ENCODE measurements around the gene HNRNPH3. TPM values are rescaled to one million over a fixed set of nuclear protein-coding genes. Genes with fewer than 3 reads are reported as not detected.
"Not testable (repeated sequence)": the region's sequence is repeated elsewhere in the genome, so short reads cannot be mapped to it uniquely, and the experiment has no call there.

Gene HNRNPH3
- total RNA-seq, 1 donor from 2014 or later = 29.7 TPM

DNA sequence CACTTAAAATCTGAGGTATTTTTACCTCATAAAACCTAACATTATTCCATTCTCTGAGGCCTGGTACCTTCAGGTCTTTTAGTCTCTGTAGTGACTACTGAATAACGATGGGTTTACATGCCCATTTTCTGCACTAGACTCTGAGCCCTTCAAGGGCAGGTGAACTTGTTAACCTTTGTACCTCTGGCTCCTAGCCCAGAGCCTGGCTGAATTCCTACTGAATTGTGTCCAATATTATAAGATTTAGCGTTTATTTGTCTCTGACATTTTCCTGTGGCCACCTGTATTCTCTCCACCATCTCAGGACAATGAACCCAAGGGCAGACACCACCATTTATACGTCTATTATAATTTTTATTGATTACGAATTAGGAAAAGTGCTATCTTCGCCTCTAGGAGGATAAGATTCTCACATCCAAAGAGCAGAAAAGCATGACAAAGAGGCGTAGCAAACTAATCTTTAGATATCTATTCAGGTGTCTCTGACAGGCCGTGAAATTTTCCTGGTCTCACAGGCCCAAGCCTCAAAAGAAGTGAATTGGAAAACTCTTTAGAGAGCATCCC, 27.9 kb upstream of the HNRNPH3 start:
- Histone ChIP-seq H3K36me3 (ENCODE audit: control insufficient read depth in 3 of 3, insufficient read depth in 3 of 3, low read length in 3 of 3) (no peaks in the 10 kb centered on the region), H3K9ac (ENCODE audit: low read depth in 1 of 3, low read length in 3 of 3) (no peak overlapping the region), H3K27me3 (ENCODE audit: control insufficient read depth in 3 of 3, insufficient read depth in 3 of 3, low read length in 3 of 3) (no peaks in the 10 kb centered on the region), H3K4me3 (ENCODE audit: low read length in 3 of 3) (no peak overlapping the region), H3K9me3 (ENCODE audit: control insufficient read depth in 3 of 3, low read length in 3 of 3) (no peaks in the 10 kb centered on the region), H3K4me1 (ENCODE audit: control insufficient read depth in 3 of 3, insufficient read depth in 3 of 3, low read length in 3 of 3) (peaks cover 0 to 6% (median 2%) of the 10 kb centered on the region in 3 donors), H3K27ac (ENCODE audit: low read depth, low read length) (no peak overlapping the region)

DNA sequence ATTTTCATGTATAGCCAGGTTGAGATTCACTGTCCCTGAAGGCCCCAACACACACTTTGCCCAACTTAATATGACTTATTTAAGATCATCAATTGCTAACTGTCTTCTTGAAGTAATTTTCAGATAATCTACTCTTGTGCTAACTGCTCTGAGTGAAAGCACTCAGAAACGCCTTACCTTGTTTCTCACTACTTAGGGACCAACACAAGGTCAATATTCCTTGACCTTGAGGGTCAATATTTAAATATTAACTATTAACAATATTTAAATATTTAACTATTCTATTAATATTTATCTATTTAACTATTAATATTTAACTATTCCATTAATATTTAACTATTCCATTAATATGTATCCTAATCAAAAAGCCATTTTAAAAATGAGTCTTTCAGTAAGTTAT, 26.0 kb upstream of the HNRNPH3 start:
- Histone ChIP-seq H3K4me1 (ENCODE audit: control insufficient read depth in 3 of 3, insufficient read depth in 3 of 3, low read length in 3 of 3) (peaks cover 0 to 6% (median 2%) of the 10 kb centered on the region in 3 donors), H3K36me3 (ENCODE audit: control insufficient read depth in 3 of 3, insufficient read depth in 3 of 3, low read length in 3 of 3) (no peaks in the 10 kb centered on the region), H3K9me3 (ENCODE audit: control insufficient read depth in 3 of 3, low read length in 3 of 3) (no peaks in the 10 kb centered on the region), H3K9ac (ENCODE audit: low read depth in 1 of 3, low read length in 3 of 3) (no peak overlapping the region), H3K27me3 (ENCODE audit: control insufficient read depth in 3 of 3, insufficient read depth in 3 of 3, low read length in 3 of 3) (no peaks in the 10 kb centered on the region), H3K27ac (ENCODE audit: low read depth, low read length) (no peak overlapping the region), H3K4me3 (ENCODE audit: low read length in 3 of 3) (no peak overlapping the region)

DNA sequence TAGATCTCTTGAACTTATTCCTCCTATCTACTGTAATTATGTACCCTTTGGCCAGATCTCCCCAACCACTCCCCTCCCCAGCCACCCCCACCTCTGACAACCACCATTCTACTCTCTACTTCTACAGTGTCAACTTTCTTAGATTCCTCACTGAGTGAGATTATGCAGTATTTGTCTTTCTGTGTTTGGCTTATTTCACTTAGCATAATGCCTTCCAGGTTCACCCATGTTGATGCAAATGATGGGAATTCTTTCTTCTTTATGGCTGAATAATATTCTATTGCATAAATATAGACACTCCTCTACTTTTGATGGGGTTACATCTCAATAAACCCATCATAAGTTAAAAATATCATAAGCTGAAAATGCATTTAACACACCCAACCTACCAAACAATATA, 21.3 kb upstream of the HNRNPH3 start:
- Histone ChIP-seq H3K9ac (ENCODE audit: low read depth in 1 of 3, low read length in 3 of 3) (no peak overlapping the region), H3K27ac (ENCODE audit: low read depth, low read length) (no peak overlapping the region), H3K9me3 (ENCODE audit: control insufficient read depth in 3 of 3, low read length in 3 of 3) (no peaks in the 10 kb centered on the region), H3K36me3 (ENCODE audit: control insufficient read depth in 3 of 3, insufficient read depth in 3 of 3, low read length in 3 of 3) (no peaks in the 10 kb centered on the region), H3K4me1 (ENCODE audit: control insufficient read depth in 3 of 3, insufficient read depth in 3 of 3, low read length in 3 of 3) (no peaks in the 10 kb centered on the region), H3K27me3 (ENCODE audit: control insufficient read depth in 3 of 3, insufficient read depth in 3 of 3, low read length in 3 of 3) (no peaks in the 10 kb centered on the region), H3K4me3 (ENCODE audit: low read length in 3 of 3) (no peak overlapping the region)

DNA sequence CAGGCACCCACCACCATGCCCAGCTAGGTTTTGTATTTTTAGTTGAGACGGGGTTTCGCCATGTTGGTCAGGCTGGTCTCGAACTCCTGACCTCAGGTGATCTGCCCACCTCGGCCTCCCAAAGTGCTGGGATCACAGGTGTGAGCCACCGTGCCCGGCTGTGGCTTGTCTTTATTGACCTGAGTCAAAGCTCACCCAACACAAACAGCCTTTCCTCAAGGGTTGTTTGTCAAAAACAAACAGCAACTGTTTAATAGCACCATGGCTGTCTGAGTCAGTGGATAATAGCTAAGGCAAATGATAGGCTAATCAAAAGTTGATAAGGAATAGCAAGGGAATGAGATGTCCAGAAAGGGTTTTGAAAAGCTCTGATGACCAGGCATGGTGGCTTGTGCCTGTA, 16.9 kb upstream of the HNRNPH3 start:
- H3K9ac ChIP-seq (ENCODE audit: low read depth in 1 of 3, low read length in 3 of 3); H3K4me1 ChIP-seq (ENCODE audit: control insufficient read depth in 3 of 3, insufficient read depth in 3 of 3, low read length in 3 of 3); H3K36me3 ChIP-seq (ENCODE audit: control insufficient read depth in 3 of 3, insufficient read depth in 3 of 3, low read length in 3 of 3); H3K4me3 ChIP-seq (ENCODE audit: low read length in 3 of 3); H3K9me3 ChIP-seq (ENCODE audit: control insufficient read depth in 3 of 3, low read length in 3 of 3); H3K27ac ChIP-seq (ENCODE audit: low read depth, low read length); H3K27me3 ChIP-seq (ENCODE audit: control insufficient read depth in 3 of 3, insufficient read depth in 3 of 3, low read length in 3 of 3): not testable (repeated sequence)

DNA sequence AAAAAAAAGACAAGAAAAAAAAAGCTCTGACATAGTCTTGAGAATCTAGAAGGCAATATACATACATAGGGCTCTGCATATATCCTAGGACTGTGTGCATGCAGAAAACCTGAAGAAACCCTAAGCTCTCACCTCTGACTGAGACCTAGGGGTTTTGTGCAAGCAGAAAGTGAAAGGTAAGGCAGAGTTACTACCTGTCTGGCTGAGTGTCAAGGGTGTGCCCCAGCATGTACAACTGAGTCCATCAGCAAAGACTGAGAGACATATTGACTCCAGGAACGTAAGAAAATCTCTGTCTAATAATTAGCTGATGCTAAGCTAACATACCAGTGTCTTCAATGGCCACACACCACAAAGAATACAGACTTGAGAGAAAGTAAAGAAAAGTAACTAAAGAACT, 16.3 kb upstream of the HNRNPH3 start:
- Histone ChIP-seq H3K9ac (ENCODE audit: low read depth in 1 of 3, low read length in 3 of 3) (no peak overlapping the region), H3K4me3 (ENCODE audit: low read length in 3 of 3) (no peak overlapping the region)

DNA sequence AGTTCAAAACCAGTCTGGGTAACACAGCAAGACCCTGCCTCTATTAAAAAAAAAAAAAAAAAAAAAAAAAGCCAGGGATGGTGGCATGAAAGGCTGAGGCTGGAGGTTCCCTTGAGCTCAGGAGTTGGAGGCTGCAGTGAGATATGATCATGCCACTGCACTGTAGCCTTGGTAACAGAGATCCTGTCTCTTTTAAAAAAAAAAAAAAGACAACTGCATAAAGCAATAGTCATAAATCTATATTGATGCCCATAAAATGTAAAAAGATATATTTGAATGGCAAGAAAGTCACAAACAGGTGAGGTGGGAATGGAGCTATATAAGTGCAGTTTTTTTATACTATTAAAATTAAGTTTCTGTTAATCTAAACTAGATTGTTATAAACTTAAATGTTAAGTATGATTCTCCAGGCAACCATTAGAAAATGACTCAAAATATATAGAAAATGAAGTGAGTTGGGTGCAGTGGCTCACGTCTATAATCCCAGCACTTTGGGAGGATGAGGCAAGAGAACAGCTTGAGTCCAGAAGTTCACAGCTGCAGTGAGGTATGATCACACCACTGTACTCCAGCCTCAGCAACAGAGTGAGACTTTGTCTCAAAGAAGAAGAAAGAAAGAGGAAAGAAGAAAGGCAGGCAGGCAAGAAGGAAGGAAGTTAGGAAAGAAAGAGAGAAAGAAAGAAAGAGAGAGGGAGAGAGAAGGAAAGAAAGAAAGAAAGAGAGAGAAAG, 13.4 kb upstream of the HNRNPH3 start:
- H3K4me1 ChIP-seq (ENCODE audit: control insufficient read depth in 3 of 3, insufficient read depth in 3 of 3, low read length in 3 of 3) = no peaks in the 10 kb centered on the region
- H3K9me3 ChIP-seq (ENCODE audit: control insufficient read depth in 3 of 3, low read length in 3 of 3) = peaks cover 0 to 6% (median 3%) of the 10 kb centered on the region in 3 donors
- no peaks in the 10 kb centered on the region for H3K27me3 ChIP-seq (ENCODE audit: control insufficient read depth in 3 of 3, insufficient read depth in 3 of 3, low read length in 3 of 3)
- H3K4me3 ChIP-seq (ENCODE audit: low read length in 3 of 3) = no peak overlapping the region
- no peak overlapping the region for H3K27ac ChIP-seq (ENCODE audit: low read depth, low read length)
- no peaks in the 10 kb centered on the region for H3K36me3 ChIP-seq (ENCODE audit: control insufficient read depth in 3 of 3, insufficient read depth in 3 of 3, low read length in 3 of 3)
- no peak overlapping the region for H3K9ac ChIP-seq (ENCODE audit: low read depth in 1 of 3, low read length in 3 of 3)

More for the DNA sequence above, 16.3 kb upstream of the HNRNPH3 start:
- H3K36me3 ChIP-seq (ENCODE audit: control insufficient read depth in 3 of 3, insufficient read depth in 3 of 3, low read length in 3 of 3) = no peaks in the 10 kb centered on the region
- no peaks in the 10 kb centered on the region for H3K27me3 ChIP-seq (ENCODE audit: control insufficient read depth in 3 of 3, insufficient read depth in 3 of 3, low read length in 3 of 3)
- no peaks in the 10 kb centered on the region for H3K4me1 ChIP-seq (ENCODE audit: control insufficient read depth in 3 of 3, insufficient read depth in 3 of 3, low read length in 3 of 3)
- H3K9me3 ChIP-seq (ENCODE audit: control insufficient read depth in 3 of 3, low read length in 3 of 3) = peaks cover 0 to 6% (median 3%) of the 10 kb centered on the region in 3 donors
- H3K27ac ChIP-seq (ENCODE audit: low read depth, low read length) = no peak overlapping the region

DNA sequence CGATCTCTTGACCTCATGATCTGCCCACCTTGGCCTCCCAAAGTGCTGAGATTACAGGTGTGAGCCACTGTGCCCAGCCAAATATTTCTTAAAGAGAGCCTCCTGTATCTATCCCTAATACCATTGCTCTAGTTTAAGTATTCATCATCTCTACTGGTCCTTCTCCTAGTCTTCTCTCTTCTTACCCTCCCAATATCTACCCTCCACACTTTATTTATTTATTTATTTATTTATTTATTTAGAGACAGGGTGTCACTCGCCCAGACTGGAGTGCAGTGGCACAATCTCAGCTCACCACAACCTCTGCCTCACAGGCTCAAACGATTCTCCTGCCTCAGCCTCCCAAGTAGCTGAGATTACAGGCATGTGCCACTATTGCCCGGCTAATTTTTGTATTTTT, 7.5 kb upstream of the HNRNPH3 start:
- not testable (repeated sequence) for H3K4me3 ChIP-seq (ENCODE audit: low read length in 3 of 3); H3K27ac ChIP-seq (ENCODE audit: low read depth, low read length); H3K27me3 ChIP-seq (ENCODE audit: control insufficient read depth in 3 of 3, insufficient read depth in 3 of 3, low read length in 3 of 3); H3K9ac ChIP-seq (ENCODE audit: low read depth in 1 of 3, low read length in 3 of 3); H3K36me3 ChIP-seq (ENCODE audit: control insufficient read depth in 3 of 3, insufficient read depth in 3 of 3, low read length in 3 of 3); H3K9me3 ChIP-seq (ENCODE audit: control insufficient read depth in 3 of 3, low read length in 3 of 3)
- H3K4me1 ChIP-seq (ENCODE audit: control insufficient read depth in 3 of 3, insufficient read depth in 3 of 3, low read length in 3 of 3) = peaks cover 5 to 10% (median 5%) of the 10 kb centered on the region in 3 donors

DNA sequence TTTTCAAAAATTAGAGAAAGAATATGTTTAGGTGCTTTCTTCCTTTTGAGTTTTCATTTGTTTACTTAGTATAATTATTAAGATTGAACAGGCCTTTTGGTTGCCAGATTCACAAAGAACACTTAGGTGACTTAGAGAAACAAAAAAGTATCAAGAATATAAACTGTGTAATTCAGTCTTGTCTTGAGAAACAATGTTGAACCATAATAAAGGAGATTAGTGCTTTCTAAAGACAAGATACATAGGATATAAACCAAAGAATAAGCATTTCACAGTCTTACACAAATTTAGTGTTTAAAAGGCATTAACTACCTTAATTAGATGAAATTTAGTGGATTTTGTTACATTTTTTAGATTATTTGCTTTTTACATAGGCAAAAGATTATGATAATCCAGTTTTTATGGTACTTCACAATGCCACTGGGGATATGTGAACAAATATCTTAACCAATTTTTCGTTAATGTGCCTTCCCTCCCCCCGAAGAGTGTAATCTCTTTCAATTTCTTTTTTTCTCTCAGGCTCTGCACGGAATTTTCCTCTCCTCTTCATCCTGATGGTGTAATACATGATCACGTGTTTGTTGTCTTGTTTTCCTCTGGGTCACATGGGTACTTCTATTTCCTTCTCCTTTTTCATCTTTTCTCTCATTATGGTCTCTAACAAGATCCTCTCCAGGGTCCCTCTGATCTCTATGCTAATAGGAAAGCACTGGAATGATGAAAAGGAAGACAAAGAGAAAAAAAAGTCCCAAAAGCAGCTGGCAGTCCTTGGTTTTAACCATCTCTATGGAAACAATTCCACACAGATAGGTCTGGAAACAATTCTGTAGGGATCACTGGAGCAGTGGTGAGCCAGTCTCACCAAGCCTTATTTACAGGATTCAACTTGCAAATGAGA, 3.7 kb upstream of the HNRNPH3 start:
- no peaks in the 10 kb centered on the region for H3K36me3 ChIP-seq (ENCODE audit: control insufficient read depth in 3 of 3, insufficient read depth in 3 of 3, low read length in 3 of 3)
- peak overlapping the region; percentile 2 to 38 (median 13) for H3K4me3 ChIP-seq (ENCODE audit: low read length in 3 of 3)
- H3K9me3 ChIP-seq (ENCODE audit: control insufficient read depth in 3 of 3, low read length in 3 of 3) = no peaks in the 10 kb centered on the region
- H3K27ac ChIP-seq (ENCODE audit: low read depth, low read length) = peak overlapping the region; percentile 84
- peaks cover 13 to 19% (median 17%) of the 10 kb centered on the region in 3 donors for H3K4me1 ChIP-seq (ENCODE audit: control insufficient read depth in 3 of 3, insufficient read depth in 3 of 3, low read length in 3 of 3)
- H3K27me3 ChIP-seq (ENCODE audit: control insufficient read depth in 3 of 3, insufficient read depth in 3 of 3, low read length in 3 of 3) = no peaks in the 10 kb centered on the region
- H3K9ac ChIP-seq (ENCODE audit: low read depth in 1 of 3, low read length in 3 of 3) = peak overlapping the region; percentile 25 to 55 (median 48)

DNA sequence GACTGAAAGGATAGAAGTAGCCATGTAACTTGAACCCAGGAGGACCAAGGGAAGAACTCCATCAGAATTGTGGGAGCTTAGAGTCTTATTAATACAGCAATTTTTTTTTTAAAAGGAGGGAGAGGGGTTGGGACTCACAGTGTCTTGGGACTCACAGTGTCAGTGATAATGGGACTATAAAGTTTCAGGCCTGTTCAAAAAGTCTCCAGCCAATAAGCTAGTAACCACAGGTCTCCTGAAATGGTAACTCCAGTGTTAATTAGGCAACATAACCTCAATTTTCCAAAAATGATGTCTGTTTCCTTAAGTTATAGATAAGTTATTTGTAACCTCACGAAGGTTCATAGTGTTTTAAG, 2.4 kb upstream of the HNRNPH3 start:
- peaks cover 17 to 26% (median 22%) of the 10 kb centered on the region in 3 donors for H3K4me1 ChIP-seq (ENCODE audit: control insufficient read depth in 3 of 3, insufficient read depth in 3 of 3, low read length in 3 of 3)
- peak overlapping the region; percentile 84 for H3K27ac ChIP-seq (ENCODE audit: low read depth, low read length)
- H3K9me3 ChIP-seq (ENCODE audit: control insufficient read depth in 3 of 3, low read length in 3 of 3) = no peaks in the 10 kb centered on the region
- no peak overlapping the region for H3K9ac ChIP-seq (ENCODE audit: low read depth in 1 of 3, low read length in 3 of 3)
- no peaks in the 10 kb centered on the region for H3K27me3 ChIP-seq (ENCODE audit: control insufficient read depth in 3 of 3, insufficient read depth in 3 of 3, low read length in 3 of 3)
- H3K4me3 ChIP-seq (ENCODE audit: low read length in 3 of 3) = no peak overlapping the region
- no peaks in the 10 kb centered on the region for H3K36me3 ChIP-seq (ENCODE audit: control insufficient read depth in 3 of 3, insufficient read depth in 3 of 3, low read length in 3 of 3)

All from skeletal muscle tissue (tissue), 4 donors.